Left lung (tissue), 10 donors: ENCODE measurements around the gene VWF. TPM values are rescaled to one million over a fixed set of nuclear protein-coding genes. Genes with fewer than 3 reads are reported as not detected.

Experiments used
- ATAC-seq: fragments of 200-7000 bp; cut with Tn5 transposase; one replicate; pipeline ENCODE4 v1.9.1; 2020; ENCODE audit warnings: moderate library complexity
- DNase-seq, 4 donors: peaks; one replicate each; pipeline ENCODE4 v3.0.0-alpha.2; 2013 to 2020
- H3K27ac ChIP-seq, 2 donors: fragments of 200-600 bp; sonication (generic) in 1 of 2; one replicate each; pipeline versions ENCODE4 v1.5.0 to v1.8.0; 2020 to 2021
- H3K27me3 ChIP-seq, 2 donors: fragments of 200-600 bp; sonication (generic) in 1 of 2; one replicate each; pipeline versions ENCODE4 v1.5.0 to v1.8.0; 2020 to 2021
- H3K36me3 ChIP-seq, 2 donors: fragments of 200-600 bp; sonication (generic) in 1 of 2; one replicate each; pipeline versions ENCODE4 v1.5.0 to v1.8.0; 2020 to 2021
- H3K4me1 ChIP-seq, 2 donors: fragments of 200-600 bp; one replicate each; pipeline ENCODE4 v1.8.0; 2021
- H3K4me3 ChIP-seq, 2 donors: fragments of 200-600 bp; sonication (generic) in 1 of 2; one replicate each; pipeline versions ENCODE4 v1.5.0 to v1.8.0; 2020 to 2021; ENCODE audit warnings: mild to moderate bottlenecking in 1 of 2
- H3K9me3 ChIP-seq, 2 donors: fragments of 200-600 bp; sonication (generic) in 1 of 2; one replicate each; pipeline versions ENCODE4 v1.5.0 to v1.8.0; 2020 to 2021
- intact Hi-C, 2 donors: fragments of 100-400 bp; cut with DNase I; formaldehyde crosslinking; loops; one replicate each; pipeline versions ENCODE4 v1.11.2 to v1.14.2; 2022
- polyA plus RNA-seq, 6 donors: library from polyadenylated mRNA; unstranded; fragments of 120-200 nt; gene quantifications; one replicate each; pipeline ENCODE4 v1.2.1, GENCODE V29; 2013; ENCODE audit not compliant: insufficient read length in 6 of 6
- total RNA-seq, 2 donors: library from RNA; stranded (reverse); fragmentation: NEBNext Ultra II Directional; extraction: Animal tissue kit (Norgen Biotek cat#: 25700); gene quantifications; one replicate each; pipeline ENCODE4 v1.2.1, GENCODE V29; 2021
- TF ChIP-seq, protein P1 (sequence below), 2 donors: fragments of 200-600 bp; sonication (generic) in 1 of 2; IDR thresholded peaks; one replicate each; pipeline versions ENCODE4 v1.5.0 to v1.8.0; 2021; ENCODE audit warnings: antibody characterized with exemption in 2 of 2
- donor health status: DM: no; HTN: yes; CAD: no.
- donor health status: DM: no; HTN: no; CAD: no.

The VWF gene
- total and polyA plus RNA-seq, 8 donors: 123 to 401 (median 147) TPM

DNA sequence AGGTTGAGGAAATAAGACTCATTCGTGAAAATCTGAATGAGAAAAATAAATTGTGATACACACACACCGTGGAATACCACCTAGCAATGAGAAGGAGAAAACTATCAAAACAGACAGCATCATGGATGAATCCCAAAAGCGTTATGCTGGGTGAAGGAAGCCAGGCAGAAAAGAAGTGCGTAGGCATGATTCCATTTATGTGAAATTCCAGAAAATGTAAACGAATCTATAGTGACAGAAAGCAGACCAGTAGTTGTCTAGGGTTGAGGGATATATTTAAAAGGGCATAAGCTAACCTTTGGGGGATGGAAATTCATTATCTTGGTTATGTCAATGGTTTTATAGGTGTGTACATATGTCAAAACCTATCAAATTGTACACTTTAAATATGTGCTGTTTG is 136.9 kb downstream of the VWF start:
- Histone ChIP-seq H3K27ac (no peak overlapping the region), H3K4me1 (no peaks in the 10 kb centered on the region), H3K36me3 (peaks cover 0 to 22% of the 10 kb centered on the region in 2 donors), H3K27me3 (no peaks in the 10 kb centered on the region), H3K9me3 (no peaks in the 10 kb centered on the region), H3K4me3 (no peak overlapping the region)
- ATAC-seq: no peak
- no peak for DNase-seq
- TF ChIP-seq, protein P1, sequence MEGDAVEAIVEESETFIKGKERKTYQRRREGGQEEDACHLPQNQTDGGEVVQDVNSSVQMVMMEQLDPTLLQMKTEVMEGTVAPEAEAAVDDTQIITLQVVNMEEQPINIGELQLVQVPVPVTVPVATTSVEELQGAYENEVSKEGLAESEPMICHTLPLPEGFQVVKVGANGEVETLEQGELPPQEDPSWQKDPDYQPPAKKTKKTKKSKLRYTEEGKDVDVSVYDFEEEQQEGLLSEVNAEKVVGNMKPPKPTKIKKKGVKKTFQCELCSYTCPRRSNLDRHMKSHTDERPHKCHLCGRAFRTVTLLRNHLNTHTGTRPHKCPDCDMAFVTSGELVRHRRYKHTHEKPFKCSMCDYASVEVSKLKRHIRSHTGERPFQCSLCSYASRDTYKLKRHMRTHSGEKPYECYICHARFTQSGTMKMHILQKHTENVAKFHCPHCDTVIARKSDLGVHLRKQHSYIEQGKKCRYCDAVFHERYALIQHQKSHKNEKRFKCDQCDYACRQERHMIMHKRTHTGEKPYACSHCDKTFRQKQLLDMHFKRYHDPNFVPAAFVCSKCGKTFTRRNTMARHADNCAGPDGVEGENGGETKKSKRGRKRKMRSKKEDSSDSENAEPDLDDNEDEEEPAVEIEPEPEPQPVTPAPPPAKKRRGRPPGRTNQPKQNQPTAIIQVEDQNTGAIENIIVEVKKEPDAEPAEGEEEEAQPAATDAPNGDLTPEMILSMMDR (IDR thresholded peaks at IDR 0.05): no peak
- intact Hi-C loops: loop anchor here in 1 of 2 donors (10.0 kb wide), 1 partner anchor 297 kb away; no protein-coding TSS in a partner anchor

DNA sequence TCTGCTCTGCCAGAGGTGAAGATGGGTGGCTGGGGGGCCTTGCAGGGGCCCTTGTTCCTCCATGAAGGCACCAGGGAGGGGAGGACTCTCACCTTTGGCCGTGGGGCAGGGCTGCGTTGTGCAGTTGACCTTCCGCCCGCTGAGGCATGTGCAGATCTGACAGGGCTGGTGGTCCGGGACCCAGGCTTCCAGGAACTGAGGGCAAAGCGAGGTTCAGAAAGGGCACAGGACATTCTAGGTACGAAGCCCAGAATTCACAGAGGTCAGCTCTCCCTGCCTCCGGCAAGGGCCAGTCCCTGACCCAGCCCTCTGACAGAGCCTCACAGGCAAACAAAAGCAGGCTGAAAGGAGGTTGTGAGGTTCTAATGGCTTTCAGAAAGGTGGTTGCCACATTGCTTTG is 139.0 kb downstream of the VWF start:
- Histone ChIP-seq H3K36me3 (peaks cover 0 to 20% of the 10 kb centered on the region in 2 donors), H3K9me3 (no peaks in the 10 kb centered on the region), H3K4me3 (no peak overlapping the region), H3K27me3 (no peaks in the 10 kb centered on the region), H3K27ac (no peak overlapping the region), H3K4me1 (no peaks in the 10 kb centered on the region)
- TF ChIP-seq, protein P1 (IDR thresholded peaks at IDR 0.05): no peak
- no peak for DNase-seq
- intact Hi-C loops: loop anchor here in 1 of 2 donors (10.0 kb wide), 1 partner anchor 299 kb away; no protein-coding TSS in a partner anchor
- no peak for ATAC-seq

DNA sequence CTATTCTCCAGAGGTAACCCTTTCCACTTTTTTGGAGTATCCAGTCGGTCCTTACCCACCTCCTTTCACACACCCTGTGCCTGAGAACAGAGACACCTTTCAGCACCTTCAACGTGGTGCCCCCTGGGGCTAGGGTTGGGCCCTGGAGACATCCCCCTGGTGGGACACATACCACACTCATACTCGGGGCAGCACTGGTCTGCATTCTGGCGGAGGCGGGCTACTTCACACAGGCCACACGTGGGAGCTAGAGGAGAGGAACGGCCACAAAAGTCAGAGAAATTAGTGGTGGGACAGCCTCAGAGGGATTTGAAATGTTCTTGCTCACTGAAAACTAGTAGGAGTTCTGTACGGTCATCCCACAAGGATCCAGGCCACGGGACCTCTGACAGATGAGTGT is 139.6 kb downstream of the VWF start:
- TF ChIP-seq, protein P1 (IDR thresholded peaks at IDR 0.05): no peak
- ATAC-seq (no peak), DNase-seq (no peak)
- H3K4me3 ChIP-seq: no peak overlapping the region
- intact Hi-C loops: loop anchor here in 1 of 2 donors (10.0 kb wide), 1 partner anchor 300 kb away; no protein-coding TSS in a partner anchor
- H3K9me3 ChIP-seq: no peaks in the 10 kb centered on the region
- H3K27me3 ChIP-seq: no peaks in the 10 kb centered on the region
- no peaks in the 10 kb centered on the region for H3K4me1 ChIP-seq
- H3K36me3 ChIP-seq: peaks cover 0 to 20% of the 10 kb centered on the region in 2 donors
- H3K27ac ChIP-seq: no peak overlapping the region

DNA sequence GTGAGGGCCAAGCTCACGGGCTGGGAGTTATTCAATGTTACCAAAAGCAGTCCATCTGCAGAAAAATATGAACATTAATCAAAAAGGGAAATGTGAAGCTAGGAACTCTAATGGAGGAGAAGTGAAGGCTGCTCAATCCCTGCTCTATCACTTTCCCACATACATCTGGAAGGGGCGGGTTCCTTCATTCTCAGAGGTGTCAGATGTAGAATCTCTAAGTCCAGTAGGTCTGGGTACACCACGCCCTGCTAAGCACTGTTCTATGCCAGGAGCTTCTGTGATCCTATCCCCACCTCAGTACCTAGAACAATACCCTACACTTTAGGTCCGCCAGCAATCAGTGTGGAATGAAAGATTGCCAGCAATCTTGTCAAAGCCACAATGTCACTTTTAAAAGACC is 142.4 kb downstream of the VWF start:
- Histone ChIP-seq H3K36me3 (peaks cover 0 to 20% of the 10 kb centered on the region in 2 donors), H3K9me3 (no peaks in the 10 kb centered on the region), H3K4me3 (no peak overlapping the region), H3K4me1 (no peaks in the 10 kb centered on the region), H3K27ac (no peak overlapping the region), H3K27me3 (no peaks in the 10 kb centered on the region)
- ATAC-seq: no peak
- DNase-seq: no peak
- intact Hi-C loops: loop anchor here in 1 of 2 donors (10.0 kb wide), 1 partner anchor 303 kb away; no protein-coding TSS in a partner anchor
- TF ChIP-seq, protein P1 (IDR thresholded peaks at IDR 0.05): no peak

DNA sequence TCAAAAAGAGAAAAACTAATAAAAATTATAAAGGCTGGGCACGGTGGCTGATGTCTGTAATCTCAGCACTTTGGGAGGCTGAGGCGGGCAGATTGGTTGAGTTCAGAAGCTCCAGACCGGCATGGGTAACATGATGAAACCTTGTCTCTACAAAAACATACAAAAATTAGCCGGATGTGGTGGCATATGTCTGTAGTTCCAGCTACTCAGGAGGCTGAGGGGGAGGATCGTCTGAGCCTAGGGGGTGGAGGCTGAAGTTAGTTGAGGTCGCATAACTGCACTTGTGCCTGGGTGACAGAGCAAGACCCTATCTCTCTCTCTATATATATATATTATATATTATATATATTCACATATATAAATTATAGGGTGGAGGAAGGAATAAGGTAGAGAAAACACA is 146.9 kb downstream of the VWF start:
- no peaks in the 10 kb centered on the region for H3K27me3 ChIP-seq
- intact Hi-C loops: no loop called here

More for the DNA sequence above, 146.9 kb downstream of the VWF start:
- TF ChIP-seq, protein P1 (IDR thresholded peaks at IDR 0.05): no peak
- Histone ChIP-seq H3K4me1 (no peaks in the 10 kb centered on the region), H3K9me3 (no peaks in the 10 kb centered on the region), H3K36me3 (peaks cover 0 to 8% of the 10 kb centered on the region in 2 donors), H3K4me3 (no peak overlapping the region), H3K27ac (no peak overlapping the region)
- DNase-seq (no peak), ATAC-seq (no peak)
